HG02981 (cell line): ENCODE results near the gene DOCK1.

Experiments used
- ATAC-seq: cut with Tn5 transposase; IDR thresholded peaks from one replicate; pipeline ENCODE4 v1.9.1; 2021; ENCODE audit warnings: mild to moderate bottlenecking, moderate library complexity; ENCODE audit not compliant: unreplicated experiment

The DOCK1 gene

DNA sequence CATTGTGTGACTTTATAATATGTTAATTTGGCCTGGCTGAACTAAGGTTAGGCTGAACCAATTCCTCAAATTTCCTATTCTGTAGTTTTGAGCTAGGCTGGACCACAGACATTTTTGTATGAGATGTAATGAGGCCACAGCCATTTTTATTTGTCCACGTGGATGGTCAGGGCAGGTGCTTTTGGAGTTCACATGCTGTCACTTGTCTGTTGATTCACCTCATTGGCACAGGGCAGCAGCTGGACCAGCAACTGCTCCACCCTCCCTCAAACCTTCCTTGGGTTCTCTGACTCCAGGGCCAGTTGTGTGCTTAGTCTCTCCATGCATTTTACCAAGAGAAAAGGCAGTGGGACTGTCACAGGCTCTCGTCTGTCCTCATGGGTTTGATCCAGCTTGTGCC lies 567.7 kb downstream of the DOCK1 start:
- no peak for ATAC-seq

- no peak for ATAC-seq
Measured at GRCh38 chr10:127474501-127474900, 569.3 kb downstream of the DOCK1 start.

- ATAC-seq = no peak
Measured at GRCh38 chr10:127485153-127485857, 580.1 kb downstream of the DOCK1 start.

- no peak for ATAC-seq
Measured at GRCh38 chr10:127486355-127486754, 581.1 kb downstream of the DOCK1 start.

GRCh38 chr10:127492607-127493250 lies 587.5 kb downstream of the DOCK1 start:
- no peak for ATAC-seq

- ATAC-seq = no peak
Measured at GRCh38 chr10:127496035-127496434, 590.8 kb downstream of the DOCK1 start.

DNA sequence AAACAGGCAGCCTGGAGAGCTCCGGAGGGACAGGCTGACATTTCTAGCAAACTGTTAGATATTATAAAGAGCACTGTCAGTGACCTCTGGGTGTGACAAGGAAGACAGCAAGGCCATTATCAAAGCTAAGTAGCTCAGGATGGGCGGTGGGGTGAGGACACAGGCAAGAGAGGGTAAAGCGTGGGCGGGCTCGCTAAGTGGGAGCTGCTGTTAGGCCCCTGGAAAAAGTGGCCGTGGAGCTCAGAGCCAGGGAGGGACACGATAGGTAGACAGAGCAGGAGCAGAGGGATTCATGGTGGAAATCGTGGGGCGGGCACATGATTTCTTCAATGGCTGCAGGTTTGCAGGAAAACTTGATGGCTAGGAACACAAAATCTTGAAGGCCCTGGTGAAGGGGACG lies 592.5 kb downstream of the DOCK1 start:
- no peak for ATAC-seq

DNA sequence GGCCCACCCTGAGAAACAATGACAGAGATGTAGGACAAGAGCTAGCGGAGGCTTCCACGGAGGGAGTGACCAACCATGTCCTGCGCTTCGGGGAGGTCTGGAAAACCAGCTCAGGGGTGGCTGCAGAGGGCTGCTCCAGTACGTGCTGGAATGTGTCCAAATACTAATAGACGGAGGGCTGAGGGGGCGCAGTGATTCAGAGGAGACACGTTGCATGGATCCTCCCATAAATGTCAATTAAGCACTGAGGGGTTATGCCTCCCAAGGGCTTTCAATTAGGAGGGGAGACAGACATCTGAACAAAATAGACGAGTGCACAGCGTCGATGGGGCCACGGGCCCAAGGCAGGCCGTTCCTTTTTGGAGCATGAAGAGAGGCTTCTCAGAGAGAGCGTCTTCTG lies 592.9 kb downstream of the DOCK1 start:
- no peak for ATAC-seq

- no peak for ATAC-seq
Measured at GRCh38 chr10:127500127-127500526, 594.9 kb downstream of the DOCK1 start.
